ENCODE data around the gene ADM5. TPM values are rescaled to one million over a fixed set of nuclear protein-coding genes. Genes with fewer than 3 reads are reported as not detected.
A peak's percentile ranks its signal among the peaks of the same experiment; 100 is the strongest.

Gene ADM5
- total RNA-seq, 1 experiment from 2014 or later: 13.5 TPM

DNA sequence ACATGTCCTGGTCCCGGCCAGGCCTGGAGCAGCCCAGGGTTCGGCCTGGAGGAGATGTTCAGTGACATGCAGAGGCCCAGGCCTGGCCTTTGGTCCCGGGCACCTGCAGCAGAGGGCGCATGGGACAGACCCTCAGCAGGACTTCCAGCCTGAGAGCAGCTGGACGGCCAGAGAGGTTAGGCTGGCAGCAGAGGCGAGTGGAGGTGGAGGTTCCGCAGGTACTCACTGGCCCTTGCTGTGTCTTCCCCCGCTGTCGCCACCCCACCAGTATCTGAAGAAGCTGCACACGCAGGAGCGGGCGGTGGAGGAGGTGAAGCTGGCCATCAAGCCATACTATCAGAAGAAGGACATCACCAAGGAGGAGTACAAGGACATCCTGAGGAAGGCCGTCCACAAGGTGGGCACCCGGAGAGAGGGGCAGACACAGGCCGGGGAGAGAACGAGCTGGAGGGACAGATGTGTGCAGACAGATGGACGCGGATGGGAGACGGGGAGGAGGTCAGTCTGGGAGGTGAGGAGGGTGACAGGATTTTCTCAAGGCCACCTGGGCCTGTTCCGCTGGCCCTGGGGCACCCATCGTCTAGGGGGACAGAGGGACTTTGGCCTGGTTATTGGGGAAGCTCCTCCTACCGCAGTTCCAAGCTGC lies 31.8 kb upstream of the ADM5 start:
- Histone ChIP-seq H2BK120ac (ENCODE audit: low read depth, low read length, poor library complexity, severe bottlenecking) (no peak overlapping the region), H3K23ac (ENCODE audit: insufficient read length, low read depth, low read length) (no peak overlapping the region), H2BK12ac (ENCODE audit: insufficient read length, low read depth, low read length) (no peak overlapping the region), H3K14ac (ENCODE audit: insufficient read depth, low read length) (no peak overlapping the region), H2BK20ac (ENCODE audit: low read depth, low read length, poor library complexity, severe bottlenecking) (no peak overlapping the region), H3K27ac (ENCODE audit: insufficient read length, low read depth, low read length) (no peak overlapping the region), H3K4me1 (ENCODE audit: insufficient read depth, low read length) (no peaks in the 10 kb centered on the region), H3K56ac (ENCODE audit: insufficient read length, low read depth, low read length) (no peak overlapping the region), H3K9me3 (ENCODE audit: control insufficient read depth, low read depth, low read length) (no peaks in the 10 kb centered on the region), H3K4me2 (ENCODE audit: insufficient read depth, insufficient read length, low read length) (no peak overlapping the region), H3K27me3 (ENCODE audit: insufficient read depth, low read length) (no peaks in the 10 kb centered on the region), H3K9ac (ENCODE audit: extremely low read depth, insufficient read length, low read length) (no peak overlapping the region), H4K5ac (ENCODE audit: insufficient read length, low read depth, low read length) (no peak overlapping the region), H3K79me2 (ENCODE audit: insufficient read depth, low read length) (no peaks in the 10 kb centered on the region), H3K4ac (ENCODE audit: low read depth, low read length) (no peak overlapping the region), H3K23me2 (ENCODE audit: insufficient read length, low read depth, low read length, poor library complexity, severe bottlenecking) (no peaks in the 10 kb centered on the region), H3K18ac (ENCODE audit: insufficient read length, low read depth, low read length) (no peak overlapping the region), H4K91ac (ENCODE audit: insufficient read length, low read depth, low read length) (no peak overlapping the region), H4K8ac (replicated peaks; ENCODE audit: insufficient read length, low read depth, low read length) (no peak overlapping the region), H2AFZ (ENCODE audit: low read length) (no peak overlapping the region), H2BK15ac (ENCODE audit: low read depth, low read length) (no peak overlapping the region), H2AK5ac (ENCODE audit: insufficient read length, low read length) (no peak overlapping the region), H3T11ph (ENCODE audit: low read length) (no peak overlapping the region), H4K20me1 (ENCODE audit: control insufficient read depth, insufficient read depth, insufficient read length) (no peaks in the 10 kb centered on the region), H2BK5ac (ENCODE audit: insufficient read length, low read length) (no peak overlapping the region), H3K79me1 (ENCODE audit: insufficient read depth, low read depth, low read length, poor library complexity, severe bottlenecking) (no peaks in the 10 kb centered on the region)
- peaks cover 53 to 91% (median 90%) of the 10 kb centered on the region in 3 experiments for H3K36me3 Mint-ChIP-seq (ENCODE audit: insufficient read depth in 1 of 3, low read depth in 3 of 3)
- DNase-seq: no peak
- peaks cover 7% of the 10 kb centered on the region in 2 experiments; a peak in 4 of 5 replicates for H3K9me3 Mint-ChIP-seq
- WGBS (ENCODE audit: extremely low coverage, insufficient read length, low lambda C conversion rate): no CpG with 5 or more reads among the region's 22 CpGs
- peak overlapping the region in 2 of 3 experiments; percentile 53 to 92; a peak in 3 of 7 replicates for H3K27ac Mint-ChIP-seq
- H3K27me3 Mint-ChIP-seq (ENCODE audit: low read depth): no peaks in the 10 kb centered on the region
- peaks cover 19 to 22% of the 10 kb centered on the region in 2 experiments for H3K4me1 Mint-ChIP-seq
- TF ChIP-seq, protein P1, sequence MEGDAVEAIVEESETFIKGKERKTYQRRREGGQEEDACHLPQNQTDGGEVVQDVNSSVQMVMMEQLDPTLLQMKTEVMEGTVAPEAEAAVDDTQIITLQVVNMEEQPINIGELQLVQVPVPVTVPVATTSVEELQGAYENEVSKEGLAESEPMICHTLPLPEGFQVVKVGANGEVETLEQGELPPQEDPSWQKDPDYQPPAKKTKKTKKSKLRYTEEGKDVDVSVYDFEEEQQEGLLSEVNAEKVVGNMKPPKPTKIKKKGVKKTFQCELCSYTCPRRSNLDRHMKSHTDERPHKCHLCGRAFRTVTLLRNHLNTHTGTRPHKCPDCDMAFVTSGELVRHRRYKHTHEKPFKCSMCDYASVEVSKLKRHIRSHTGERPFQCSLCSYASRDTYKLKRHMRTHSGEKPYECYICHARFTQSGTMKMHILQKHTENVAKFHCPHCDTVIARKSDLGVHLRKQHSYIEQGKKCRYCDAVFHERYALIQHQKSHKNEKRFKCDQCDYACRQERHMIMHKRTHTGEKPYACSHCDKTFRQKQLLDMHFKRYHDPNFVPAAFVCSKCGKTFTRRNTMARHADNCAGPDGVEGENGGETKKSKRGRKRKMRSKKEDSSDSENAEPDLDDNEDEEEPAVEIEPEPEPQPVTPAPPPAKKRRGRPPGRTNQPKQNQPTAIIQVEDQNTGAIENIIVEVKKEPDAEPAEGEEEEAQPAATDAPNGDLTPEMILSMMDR (conservative IDR thresholded peaks at IDR 0.05): no peak
- no peak overlapping the region; a peak in 1 of 5 replicates for H3K4me3 Mint-ChIP-seq

All from H9 (cell line).